Thyroid gland (tissue), 4 donors: ENCODE data around the gene DENND10. TPM values are rescaled to one million over a fixed set of nuclear protein-coding genes. Genes with fewer than 3 reads are reported as not detected.
A peak's percentile ranks its signal among the peaks of the same experiment; 100 is the strongest.

Experiments used
- DNase-seq, 2 donors: peaks; one replicate each; pipeline ENCODE4 v3.0.0-alpha.2; 2019
- H3K27ac ChIP-seq, 3 donors: fragments of 200-600 bp; sonication (generic); 1 replicate in 2 of 3; 2 replicates in 1 of 3; pipeline ENCODE4 v1.5.1; 2016 to 2019; ENCODE audit warnings: mild to moderate bottlenecking in 1 of 3, moderate library complexity in 1 of 3
- H3K27me3 ChIP-seq: fragments of 200-600 bp; sonication (generic); one replicate; pipeline ENCODE4 v1.5.1; 2019
- H3K36me3 ChIP-seq, 2 donors: fragments of 200-600 bp; sonication (generic); one replicate each; pipeline ENCODE4 v1.5.1; 2016 to 2019
- H3K4me1 ChIP-seq, 2 donors: fragments of 200-600 bp; sonication (generic); one replicate each; pipeline ENCODE4 v1.5.1; 2017 to 2019
- H3K4me3 ChIP-seq, 3 donors: fragments of 200-600 bp; sonication (generic); replicated peaks in 1 of 3; 1 replicate in 2 of 3; 2 replicates in 1 of 3; pipeline ENCODE4 v1.5.1; 2016; ENCODE audit warnings: mild to moderate bottlenecking in 1 of 3
- H3K9me3 ChIP-seq: fragments of 200-600 bp; sonication (generic); one replicate; pipeline ENCODE4 v1.5.1; 2017
- CTCF ChIP-seq, 6 experiments: fragments of 200-600 bp in 3 of 6; fragments of 450-650 bp in 3 of 6; sonication (generic) in 3 of 6; IDR thresholded peaks; one replicate each; pipeline ENCODE4 v1.5.1; 2016 to 2019; ENCODE audit warnings: antibody characterized with exemption in 6 of 6, mild to moderate bottlenecking in 2 of 6, inconsistent platforms in 1 of 6, moderate library complexity in 1 of 6
- POLR2A ChIP-seq, 2 donors: fragments of 450-650 bp; IDR thresholded peaks; one replicate each; pipeline ENCODE4 v1.6.1; 2017; ENCODE audit warnings: antibody characterized with exemption in 2 of 2, mild to moderate bottlenecking in 2 of 2, moderate library complexity in 1 of 2
- WGBS, 2 donors: methylation state at CpG; one replicate each; pipeline ENCODE4 v1.1.5; 2017; 5-methylcytosine and 5-hydroxymethylcytosine counted together
- intact Hi-C: fragments of 100-400 bp; cut with DNase I; formaldehyde crosslinking; loops from one replicate; pipeline ENCODE4 v1.15.1; 2023
- total RNA-seq, 4 donors: library from RNA; depleted of rRNA; stranded (reverse); fragments of >200 nt; gene quantifications; one replicate each; pipeline ENCODE4 v1.2.3, GENCODE V29; 2016

Gene DENND10
- total RNA-seq, 4 donors from 2014 or later, result 46.4 to 55.3 (median 53.1) TPM

GRCh38 chr10:119165171-119166117 lies 61.5 kb downstream of the DENND10 start, which contains the start of gene SFXN4:
Gene SFXN4 (minus strand): TSS chr10:119165714. CDS start chr10:119165647, 67 bp downstream.
- DNase-seq, result peak; percentile 76 to 80
- intact Hi-C loops, result no loop called here
- TF ChIP-seq POLR2A (IDR thresholded peaks at IDR 0.05), result peak in 1 of 2 donors; percentile 81
- TF ChIP-seq CTCF (IDR thresholded peaks at IDR 0.05), result peak in 1 of 6 experiments; percentile 27
- peak within 1 kb of the TSS; percentile 37 to 77 (median 69) for H3K4me3 ChIP-seq
- H3K4me1 ChIP-seq, result peaks cover 11 to 17% of the 10 kb centered on the region in 2 donors
- peaks cover 22 to 26% of the 10 kb centered on the region in 2 donors for H3K36me3 ChIP-seq
- 1 to 3% methylated on average over 20 to 39 of the region's 90 CpGs for WGBS, 2 donors
- no peaks in the 10 kb centered on the region for H3K27me3 ChIP-seq
- H3K9me3 ChIP-seq, result no peaks in the 10 kb centered on the region
- H3K27ac ChIP-seq, result peak within 1 kb of the TSS; percentile 73 to 93 (median 83)

GRCh38 chr10:119166118-119166500 lies 62.2 kb downstream of the DENND10 start:
- Histone ChIP-seq H3K36me3 (peaks cover 22 to 31% of the 10 kb centered on the region in 2 donors), H3K4me3 (peak overlapping the region in 1 of 3 donors; percentile 69), H3K27ac (peak overlapping the region; percentile 73 to 93 (median 74)), H3K9me3 (no peaks in the 10 kb centered on the region), H3K4me1 (peaks cover 11 to 17% of the 10 kb centered on the region in 2 donors), H3K27me3 (no peaks in the 10 kb centered on the region)
- intact Hi-C loops, result no loop called here
- WGBS, 2 donors, result 66 to 71% methylated on average over 7 of the region's 7 CpGs
- no peak for DNase-seq
- no peak for TF ChIP-seq CTCF (IDR thresholded peaks at IDR 0.05)
- TF ChIP-seq POLR2A (IDR thresholded peaks at IDR 0.05), result no peak

GRCh38 chr10:119166564-119166963 lies 62.7 kb downstream of the DENND10 start:
- TF ChIP-seq CTCF (IDR thresholded peaks at IDR 0.05), result no peak
- TF ChIP-seq POLR2A (IDR thresholded peaks at IDR 0.05), result no peak
- intact Hi-C loops, result no loop called here
- Histone ChIP-seq H3K27me3 (no peaks in the 10 kb centered on the region), H3K27ac (peak overlapping the region in 1 of 3 donors; percentile 73), H3K4me1 (peaks cover 11 to 17% of the 10 kb centered on the region in 2 donors), H3K9me3 (no peaks in the 10 kb centered on the region), H3K36me3 (peaks cover 27 to 35% of the 10 kb centered on the region in 2 donors), H3K4me3 (no peak overlapping the region)
- no peak for DNase-seq
- 77 to 79% methylated on average over 8 of the region's 8 CpGs for WGBS, 2 donors

GRCh38 chr10:119167041-119167440 lies 63.1 kb downstream of the DENND10 start:
- no peak overlapping the region for H3K4me3 ChIP-seq

More at GRCh38 chr10:119167041-119167440, 63.1 kb downstream of the DENND10 start:
- no peak for TF ChIP-seq CTCF (IDR thresholded peaks at IDR 0.05)
- TF ChIP-seq POLR2A (IDR thresholded peaks at IDR 0.05), result no peak
- 82 to 83% methylated on average over 8 of the region's 8 CpGs for WGBS, 2 donors
- intact Hi-C loops, result no loop called here
- peaks cover 11 to 17% of the 10 kb centered on the region in 2 donors for H3K4me1 ChIP-seq
- H3K36me3 ChIP-seq, result peaks cover 31 to 40% of the 10 kb centered on the region in 2 donors
- H3K9me3 ChIP-seq, result no peaks in the 10 kb centered on the region
- H3K27me3 ChIP-seq, result no peaks in the 10 kb centered on the region
- no peak for DNase-seq
- H3K27ac ChIP-seq, result no peak overlapping the region
